Measurements from ENCODE around the gene RUBCN.

The RUBCN gene

DNA sequence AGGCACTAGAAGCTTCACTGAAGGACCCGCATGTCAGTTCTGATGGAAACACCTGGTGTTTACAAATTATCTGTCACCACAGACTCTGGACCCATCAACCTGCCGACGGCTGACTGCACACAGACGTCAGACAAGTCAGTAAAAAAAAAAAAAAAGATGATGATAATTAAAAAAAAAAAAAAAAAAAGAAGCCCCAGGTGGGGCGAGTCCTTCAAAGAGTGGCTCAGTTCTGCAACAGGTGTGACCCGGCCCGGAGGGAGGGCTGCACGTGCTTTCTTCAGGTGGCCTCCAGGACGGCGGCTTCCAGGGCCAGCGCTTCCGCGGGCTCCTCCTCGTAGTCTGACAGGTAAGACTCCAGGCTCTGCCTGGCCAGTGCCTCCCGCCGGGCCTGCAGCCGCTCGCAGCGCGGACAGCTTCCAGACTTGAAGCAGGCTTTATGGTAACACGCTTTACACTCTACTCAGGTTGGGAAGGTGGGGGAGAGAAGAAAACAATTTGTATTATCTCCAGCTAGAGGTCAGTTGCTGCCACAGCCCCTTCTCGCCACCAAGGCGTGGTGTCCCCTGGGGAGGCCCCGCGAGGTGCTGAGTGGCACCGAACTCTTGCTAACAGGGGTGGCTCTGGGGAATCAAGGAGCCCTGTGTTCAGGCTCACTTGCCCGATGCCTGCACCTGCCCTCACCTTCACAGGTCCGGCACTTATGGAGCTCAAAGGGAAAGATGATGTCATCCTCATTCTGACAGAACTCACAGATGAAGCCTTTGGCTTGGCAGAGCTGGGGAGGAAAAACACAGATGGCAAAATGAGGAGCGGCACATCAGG lies 61.8 kb downstream of the RUBCN start:
- H3K4me1 ChIP-seq (ENCODE audit: control insufficient read depth, insufficient read depth, low read length): no peaks in the 10 kb centered on the region
- no peak overlapping the region for H3K27ac ChIP-seq (ENCODE audit: extremely low read depth, low read depth, low read length)
- TF ChIP-seq GLI2 (tag by site-specific recombination; IDR thresholded peaks at IDR 0.05; ENCODE audit: borderline replicate concordance, low read depth) (no peak), ZNF626 (tag by site-specific recombination; IDR thresholded peaks at IDR 0.05) (no peak), ZNF157 (tag by site-specific recombination; IDR thresholded peaks at IDR 0.05) (no peak), ZBTB48 (tag by site-specific recombination; IDR thresholded peaks at IDR 0.05) (no peak), SCRT1 (tag by site-specific recombination; IDR thresholded peaks at IDR 0.05; ENCODE audit: borderline replicate concordance) (peak; percentile 59; the same call in 1 of the 2 replicates), SCRT2 (tag by site-specific recombination; IDR thresholded peaks at IDR 0.05) (peak; percentile 75), ZNF501 (tag by site-specific recombination; IDR thresholded peaks at IDR 0.05) (no peak), ZNF529 (tag by site-specific recombination; IDR thresholded peaks at IDR 0.05; ENCODE audit: insufficient replicate concordance) (no peak), ZNF362 (tag by site-specific recombination; IDR thresholded peaks at IDR 0.05) (no peak)
- TF ChIP-seq, protein P1, sequence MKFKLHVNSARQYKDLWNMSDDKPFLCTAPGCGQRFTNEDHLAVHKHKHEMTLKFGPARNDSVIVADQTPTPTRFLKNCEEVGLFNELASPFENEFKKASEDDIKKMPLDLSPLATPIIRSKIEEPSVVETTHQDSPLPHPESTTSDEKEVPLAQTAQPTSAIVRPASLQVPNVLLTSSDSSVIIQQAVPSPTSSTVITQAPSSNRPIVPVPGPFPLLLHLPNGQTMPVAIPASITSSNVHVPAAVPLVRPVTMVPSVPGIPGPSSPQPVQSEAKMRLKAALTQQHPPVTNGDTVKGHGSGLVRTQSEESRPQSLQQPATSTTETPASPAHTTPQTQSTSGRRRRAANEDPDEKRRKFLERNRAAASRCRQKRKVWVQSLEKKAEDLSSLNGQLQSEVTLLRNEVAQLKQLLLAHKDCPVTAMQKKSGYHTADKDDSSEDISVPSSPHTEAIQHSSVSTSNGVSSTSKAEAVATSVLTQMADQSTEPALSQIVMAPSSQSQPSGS (tag by site-specific recombination; IDR thresholded peaks at IDR 0.05; ENCODE audit: low read depth): peak; percentile 57
- TF ChIP-seq, protein P2, sequence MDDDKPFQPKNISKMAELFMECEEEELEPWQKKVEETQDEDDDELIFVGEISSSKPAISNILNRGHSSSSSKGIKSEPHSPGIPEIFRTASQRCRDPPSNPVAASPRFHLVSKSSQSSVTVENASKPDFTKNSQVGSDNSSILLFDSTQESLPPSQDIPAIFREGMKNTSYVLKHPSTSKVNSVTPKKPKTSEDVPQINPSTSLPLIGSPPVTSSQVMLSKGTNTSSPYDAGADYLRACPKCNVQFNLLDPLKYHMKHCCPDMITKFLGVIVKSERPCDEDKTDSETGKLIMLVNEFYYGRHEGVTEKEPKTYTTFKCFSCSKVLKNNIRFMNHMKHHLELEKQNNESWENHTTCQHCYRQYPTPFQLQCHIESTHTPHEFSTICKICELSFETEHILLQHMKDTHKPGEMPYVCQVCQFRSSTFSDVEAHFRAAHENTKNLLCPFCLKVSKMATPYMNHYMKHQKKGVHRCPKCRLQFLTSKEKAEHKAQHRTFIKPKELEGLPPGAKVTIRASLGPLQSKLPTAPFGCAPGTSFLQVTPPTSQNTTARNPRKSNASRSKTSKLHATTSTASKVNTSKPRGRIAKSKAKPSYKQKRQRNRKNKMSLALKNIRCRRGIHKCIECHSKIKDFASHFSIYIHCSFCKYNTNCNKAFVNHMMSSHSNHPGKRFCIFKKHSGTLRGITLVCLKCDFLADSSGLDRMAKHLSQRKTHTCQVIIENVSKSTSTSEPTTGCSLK (tag by site-specific recombination; IDR thresholded peaks at IDR 0.05): no peak
- H3K36me3 ChIP-seq (ENCODE audit: control insufficient read depth in 2 of 2, insufficient read depth in 1 of 2, low read length in 2 of 2): peaks cover 0 to 52% of the 10 kb centered on the region in 2 experiments; a peak in 1 of 3 replicates
- H3K9me3 ChIP-seq (ENCODE audit: control insufficient read depth, insufficient read depth, low read depth, low read length): no peaks in the 10 kb centered on the region
- H3K4me3 ChIP-seq (ENCODE audit: low read depth, low read length): no peak overlapping the region
- POLR2A ChIA-PET: no interaction called here
- CTCF ChIA-PET: interaction anchor here (1.1 kb wide), 1 partner anchor 27 kb away, joined by 4 read pairs; no protein-coding TSS in a partner anchor

DNA sequence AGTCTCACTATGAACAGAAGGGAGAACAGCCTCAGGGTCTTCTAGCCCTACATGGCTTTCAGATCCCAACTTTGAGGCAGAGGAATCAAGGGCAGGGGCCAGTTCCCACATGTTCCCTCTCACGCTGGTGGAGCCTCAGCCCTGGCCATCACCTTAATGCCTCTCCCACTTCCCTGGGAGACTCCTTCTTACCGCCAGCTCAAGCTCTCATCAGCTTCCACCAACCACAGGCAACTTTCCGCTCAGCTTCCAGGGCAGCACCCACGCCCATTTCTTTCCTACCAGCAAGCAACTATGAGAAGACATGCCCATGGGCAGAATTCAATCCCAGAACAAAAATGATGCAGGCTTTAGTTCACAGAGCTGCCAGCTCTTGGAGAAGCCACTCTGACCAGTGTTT lies 63.5 kb downstream of the RUBCN start:
- H3K27ac ChIP-seq (ENCODE audit: extremely low read depth, low read depth, low read length): no peak overlapping the region
- CTCF ChIA-PET: no interaction called here

GRCh38 chr3:197670361-197670760 lies 66.3 kb downstream of the RUBCN start:
- H3K27ac ChIP-seq (ENCODE audit: extremely low read depth, low read depth, low read length): no peak overlapping the region
- H3K9me3 ChIP-seq (ENCODE audit: control insufficient read depth, insufficient read depth, low read depth, low read length): no peaks in the 10 kb centered on the region
- POLR2A ChIA-PET: no interaction called here
- no peaks in the 10 kb centered on the region for H3K4me1 ChIP-seq (ENCODE audit: control insufficient read depth, insufficient read depth, low read length)
- peaks cover 0 to 28% of the 10 kb centered on the region in 2 experiments; a peak in 1 of 3 replicates for H3K36me3 ChIP-seq (ENCODE audit: control insufficient read depth in 2 of 2, insufficient read depth in 1 of 2, low read length in 2 of 2)
- no peak overlapping the region for H3K4me3 ChIP-seq (ENCODE audit: low read depth, low read length)
- CTCF ChIA-PET: interaction anchor here (0.7 kb wide), 1 partner anchor 1017 kb away, joined by 3 read pairs; no protein-coding TSS in a partner anchor
- TF ChIP-seq ZBTB21 (tag by site-specific recombination; IDR thresholded peaks at IDR 0.05) (no peak), ZNF514 (tag by site-specific recombination; IDR thresholded peaks at IDR 0.05) (no peak), ELK4 (IDR thresholded peaks at IDR 0.05; ENCODE audit: borderline replicate concordance, low read depth, low read length) (no peak), ZNF302 (tag by site-specific recombination; IDR thresholded peaks at IDR 0.05; ENCODE audit: low read depth) (no peak), MZF1 (tag by site-specific recombination; IDR thresholded peaks at IDR 0.05; ENCODE audit: borderline replicate concordance) (no peak), GLIS2 (tag by site-specific recombination; IDR thresholded peaks at IDR 0.05) (no peak), ZNF473 (tag by site-specific recombination; IDR thresholded peaks at IDR 0.05) (no peak), ZNF555 (tag by site-specific recombination; conservative IDR thresholded peaks at IDR 0.05) (no peak), ZNF561 (tag by site-specific recombination; IDR thresholded peaks at IDR 0.05; ENCODE audit: borderline replicate concordance) (no peak), ZNF658 (tag by site-specific recombination; IDR thresholded peaks at IDR 0.05) (no peak), TCF7L2 (IDR thresholded peaks at IDR 0.05; ENCODE audit: borderline replicate concordance, low read depth, low read length) (no peak)
- TF ChIP-seq, protein P3, sequence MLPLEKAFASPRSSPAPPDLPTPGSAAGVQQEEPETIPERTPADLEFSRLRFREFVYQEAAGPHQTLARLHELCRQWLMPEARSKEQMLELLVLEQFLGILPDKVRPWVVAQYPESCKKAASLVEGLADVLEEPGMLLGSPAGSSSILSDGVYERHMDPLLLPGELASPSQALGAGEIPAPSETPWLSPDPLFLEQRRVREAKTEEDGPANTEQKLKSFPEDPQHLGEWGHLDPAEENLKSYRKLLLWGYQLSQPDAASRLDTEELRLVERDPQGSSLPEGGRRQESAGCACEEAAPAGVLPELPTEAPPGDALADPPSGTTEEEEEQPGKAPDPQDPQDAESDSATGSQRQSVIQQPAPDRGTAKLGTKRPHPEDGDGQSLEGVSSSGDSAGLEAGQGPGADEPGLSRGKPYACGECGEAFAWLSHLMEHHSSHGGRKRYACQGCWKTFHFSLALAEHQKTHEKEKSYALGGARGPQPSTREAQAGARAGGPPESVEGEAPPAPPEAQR (tag by site-specific recombination; IDR thresholded peaks at IDR 0.05): no peak

More for the DNA sequence above, 63.5 kb downstream of the RUBCN start:
- POLR2A ChIA-PET: no interaction called here
- no peak for TF ChIP-seq HOXD13 (CRISPR knock-in tag; IDR thresholded peaks at IDR 0.05; ENCODE audit: borderline replicate concordance)
- H3K4me3 ChIP-seq (ENCODE audit: low read depth, low read length): no peak overlapping the region
- no peaks in the 10 kb centered on the region for H3K9me3 ChIP-seq (ENCODE audit: control insufficient read depth, insufficient read depth, low read depth, low read length)
- peaks cover 0 to 50% of the 10 kb centered on the region in 2 experiments; a peak in 1 of 3 replicates for H3K36me3 ChIP-seq (ENCODE audit: control insufficient read depth in 2 of 2, insufficient read depth in 1 of 2, low read length in 2 of 2)
- H3K4me1 ChIP-seq (ENCODE audit: control insufficient read depth, insufficient read depth, low read length): no peaks in the 10 kb centered on the region
